Globus pallidus (tissue), 1 donor: ENCODE measurements around the gene GPR153.
A peak's percentile ranks its signal among the peaks of the same experiment; 100 is the strongest.

ENCODE experiments used
- DNase-seq: peaks from one replicate; pipeline ENCODE4 v3.0.0-alpha.2; 2015; ENCODE audit warnings: low spot score

GPR153 gene

GRCh38 chr1:6248161-6248776 lies 12.6 kb downstream of the GPR153 start:
- DNase-seq, result no peak

GRCh38 chr1:6247651-6248050 lies 13.2 kb downstream of the GPR153 start:
- no peak for DNase-seq

GRCh38 chr1:6246497-6247467 lies 14.1 kb downstream of the GPR153 start:
- peak; percentile 58 for DNase-seq

GRCh38 chr1:6245869-6246496 lies 14.9 kb downstream of the GPR153 start:
- DNase-seq, result no peak

DNA sequence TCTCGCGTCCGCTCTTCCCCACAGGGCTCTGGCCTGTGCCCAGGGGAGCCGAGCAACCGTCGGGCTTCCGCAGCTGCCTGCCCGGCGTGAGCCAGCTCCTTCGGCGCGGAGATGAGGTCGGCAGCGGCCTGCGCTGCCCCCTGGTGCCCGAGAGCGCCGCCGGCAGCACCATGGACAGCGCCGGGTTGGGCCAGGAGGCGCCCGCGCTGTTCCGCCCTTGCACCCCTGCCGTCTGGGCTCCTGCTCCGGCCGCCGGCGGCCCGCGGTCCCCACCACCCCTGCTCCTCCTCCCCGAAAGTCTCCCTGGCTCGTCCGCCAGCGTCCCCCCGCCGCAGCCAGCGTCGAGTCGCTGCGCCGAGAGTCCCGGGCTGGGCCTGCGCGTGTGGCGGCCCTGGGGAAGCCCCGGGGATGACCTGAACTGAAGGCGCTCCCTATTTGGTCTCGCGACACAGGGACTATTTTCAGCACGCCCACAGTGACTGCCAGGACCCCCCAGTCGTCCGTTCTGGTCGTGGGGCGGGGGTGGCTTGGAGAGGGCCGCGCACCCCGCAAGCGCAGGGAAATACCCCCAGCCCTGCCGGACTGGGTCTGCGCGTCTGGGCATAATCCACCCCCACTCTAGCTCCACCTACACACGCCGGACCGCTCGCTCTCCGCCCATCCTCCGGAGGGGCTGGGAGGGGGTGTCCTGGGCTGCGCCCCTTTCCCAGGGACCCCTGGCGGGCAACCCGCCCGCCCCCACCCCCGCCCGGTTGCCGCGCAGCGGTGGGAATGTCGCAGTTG lies 15.6 kb downstream of the GPR153 start:
- peak; percentile 62 for DNase-seq

- DNase-seq, result no peak
These were observed 16.4 kb downstream of the GPR153 start for GRCh38 chr1:6244401-6245049.

- DNase-seq, result no peak
These were observed 16.9 kb downstream of the GPR153 start, which contains the start of gene HES3 for GRCh38 chr1:6243993-6244392. TSS of gene HES3 (plus strand) at chr1:6244179. CDS start at chr1:6244366, 187 bp downstream.

GRCh38 chr1:6243053-6243834 lies 17.7 kb downstream of the GPR153 start:
- DNase-seq, result no peak

DNA sequence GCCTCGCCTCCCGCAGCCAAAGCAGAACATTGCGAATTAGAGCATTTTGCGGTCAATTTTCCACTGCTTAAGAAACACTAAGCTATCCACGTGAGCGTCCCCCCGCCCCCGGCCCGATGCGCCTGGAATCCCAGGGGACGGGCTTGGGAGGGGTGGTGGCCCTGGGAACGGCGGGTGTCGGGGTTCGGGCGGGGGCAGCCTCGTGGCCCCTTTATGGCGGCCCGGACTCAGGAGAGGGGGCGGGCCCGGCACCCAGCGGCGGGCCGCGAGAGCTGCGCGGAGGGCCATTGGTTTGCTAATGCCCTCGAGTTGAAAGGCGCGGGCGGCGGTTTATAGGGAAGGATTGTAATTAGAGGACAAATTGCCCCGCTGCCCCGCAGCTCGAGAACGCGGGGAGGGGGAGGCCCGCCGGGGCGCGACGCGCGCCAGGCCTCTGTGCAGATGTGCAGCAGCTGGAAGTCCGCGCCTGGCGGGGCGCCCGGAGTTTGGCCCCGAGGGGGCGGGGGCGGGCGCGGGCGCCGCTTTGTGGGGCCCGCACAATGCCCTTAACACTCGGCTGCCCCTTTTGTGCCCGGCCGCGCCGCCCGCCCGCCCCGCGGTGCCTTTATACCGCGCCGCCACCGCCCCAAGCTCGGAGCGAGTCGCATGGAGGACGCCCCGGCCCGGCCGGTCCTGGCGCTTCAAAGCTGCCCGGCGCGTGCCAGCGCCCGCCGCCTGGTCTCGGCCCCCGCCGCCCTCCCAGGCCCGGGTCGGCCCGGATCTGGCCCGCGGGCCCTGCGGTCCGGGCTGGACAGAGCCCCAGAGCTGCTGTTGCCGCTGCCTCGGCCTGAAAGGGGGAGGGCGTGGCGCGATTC lies 18.8 kb downstream of the GPR153 start:
- DNase-seq, result no peak

DNA sequence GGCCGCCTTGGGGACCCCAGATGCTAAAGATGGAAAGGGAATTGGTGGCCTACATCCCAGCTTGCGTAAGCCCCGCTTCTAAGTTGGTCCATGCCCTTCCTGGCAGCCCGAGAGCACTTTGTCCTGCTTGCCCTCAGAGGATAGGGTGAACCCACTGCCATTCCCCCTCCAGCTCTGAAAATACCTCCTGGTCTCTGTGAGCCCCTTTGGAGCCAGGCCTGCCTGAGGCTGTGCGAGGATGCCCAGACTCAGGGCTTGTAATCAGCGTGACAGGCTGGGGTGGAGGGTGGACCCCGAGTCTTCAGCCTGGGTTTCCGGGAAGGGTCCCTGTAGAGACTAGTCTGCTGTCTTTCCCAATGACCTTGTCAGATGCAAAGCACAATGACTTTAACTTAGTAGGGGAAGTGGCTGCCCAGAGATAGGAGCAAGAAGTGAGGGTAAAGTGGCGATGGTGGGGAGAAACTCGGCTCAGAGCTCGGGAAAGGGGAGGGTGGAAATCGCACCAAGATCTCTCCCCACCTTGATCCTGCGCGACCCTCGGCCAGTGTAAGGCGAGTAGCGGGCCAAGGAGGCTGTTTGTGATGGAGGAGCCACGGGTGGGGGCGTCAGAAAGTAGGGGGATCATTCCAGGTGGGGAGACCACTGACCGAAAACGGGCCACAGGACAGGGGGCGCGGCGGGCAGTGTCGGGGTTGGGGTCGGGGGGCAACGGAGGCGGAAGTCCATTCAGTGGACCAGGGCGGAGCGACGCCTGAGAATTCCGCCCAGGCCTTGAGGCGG lies 19.6 kb downstream of the GPR153 start:
- DNase-seq, result no peak

DNA sequence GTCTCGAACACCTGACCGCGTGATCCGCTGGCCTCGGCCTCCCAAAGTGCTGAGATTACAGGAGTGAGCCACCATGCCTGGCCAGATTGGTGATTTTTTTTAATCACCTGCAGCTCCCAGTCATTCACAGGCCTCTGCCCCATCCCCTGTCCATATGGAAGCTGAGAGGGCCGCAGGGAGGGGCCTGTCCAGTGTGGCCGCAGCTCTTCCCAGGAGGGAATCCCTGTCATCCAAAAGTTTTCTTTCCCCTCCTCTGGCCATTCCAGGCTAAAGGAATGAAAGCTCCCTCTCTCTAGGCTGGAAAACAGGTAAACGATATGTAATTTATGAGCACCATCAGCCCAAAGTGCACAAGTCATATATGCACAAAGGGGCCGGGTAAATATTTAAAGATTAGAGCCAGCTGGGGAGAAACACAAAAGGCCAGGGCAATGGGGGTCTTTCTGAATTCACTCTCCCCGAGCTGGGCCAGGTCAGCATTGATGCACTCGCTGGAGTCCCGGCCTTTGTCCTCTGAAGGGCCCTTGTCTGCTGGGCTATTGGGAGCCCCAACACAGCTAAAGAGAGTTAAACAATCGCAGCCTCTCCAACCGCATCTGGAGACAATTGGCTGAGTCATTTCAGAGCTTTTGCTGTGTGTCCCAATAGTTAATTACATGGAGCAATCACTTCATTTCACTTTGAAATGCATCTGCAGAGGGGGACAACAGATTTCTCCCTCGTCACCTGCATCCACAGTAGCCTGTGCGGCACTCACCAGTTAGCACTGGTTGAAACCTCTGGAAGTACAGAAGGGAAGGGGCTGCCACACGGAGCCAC lies 20.7 kb downstream of the GPR153 start:
- no peak for DNase-seq

DNA sequence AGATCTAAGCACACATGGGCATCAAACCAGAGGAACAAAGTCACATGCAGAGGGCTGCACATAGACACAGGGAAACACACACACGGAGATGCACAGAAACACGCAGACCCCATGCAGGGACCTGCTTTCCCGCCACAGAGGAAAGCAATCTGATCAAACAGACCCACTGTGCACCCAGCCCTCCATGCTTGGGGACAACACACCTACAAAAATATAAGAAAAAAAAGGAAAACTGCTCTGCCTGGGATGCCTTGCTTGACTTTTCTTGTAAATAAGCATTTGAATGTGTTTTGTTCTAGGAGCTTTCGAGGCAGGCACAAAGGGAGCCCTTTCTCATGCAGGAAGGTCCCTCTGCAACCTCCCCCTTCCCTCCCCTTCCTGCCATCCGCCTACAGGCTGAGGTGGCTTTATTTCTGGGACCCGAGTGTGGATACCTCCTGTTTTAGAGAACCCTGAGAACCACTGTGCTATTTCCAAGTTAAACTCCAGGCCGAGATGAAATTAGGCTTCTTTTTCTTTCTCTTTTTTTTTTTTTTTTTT lies 21.6 kb downstream of the GPR153 start:
- DNase-seq, result no peak

- DNase-seq, result no peak
These were observed 23.8 kb downstream of the GPR153 start for GRCh38 chr1:6237093-6237492.

DNA sequence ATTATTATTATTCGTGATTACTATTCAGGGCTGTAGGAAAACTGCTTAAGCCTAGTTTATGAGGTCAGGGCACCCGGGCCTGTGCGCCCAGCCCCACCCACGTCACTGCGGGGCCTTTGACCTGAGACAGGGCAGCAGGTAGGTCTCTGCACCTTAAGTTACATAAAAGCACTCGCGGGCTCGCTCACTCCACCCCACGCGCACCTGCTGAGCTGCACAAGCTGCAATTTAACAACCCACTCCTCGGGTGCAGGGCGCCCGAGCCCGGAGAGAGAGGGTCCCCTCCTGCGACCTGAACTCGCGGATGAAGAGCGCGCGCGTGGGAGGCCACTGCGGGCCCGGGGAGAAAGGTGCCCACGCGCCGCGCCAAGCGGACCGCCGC lies 25.6 kb downstream of the GPR153 start:
- no peak for DNase-seq

GRCh38 chr1:6234502-6235295 lies 26.2 kb downstream of the GPR153 start:
- DNase-seq, result no peak

DNA sequence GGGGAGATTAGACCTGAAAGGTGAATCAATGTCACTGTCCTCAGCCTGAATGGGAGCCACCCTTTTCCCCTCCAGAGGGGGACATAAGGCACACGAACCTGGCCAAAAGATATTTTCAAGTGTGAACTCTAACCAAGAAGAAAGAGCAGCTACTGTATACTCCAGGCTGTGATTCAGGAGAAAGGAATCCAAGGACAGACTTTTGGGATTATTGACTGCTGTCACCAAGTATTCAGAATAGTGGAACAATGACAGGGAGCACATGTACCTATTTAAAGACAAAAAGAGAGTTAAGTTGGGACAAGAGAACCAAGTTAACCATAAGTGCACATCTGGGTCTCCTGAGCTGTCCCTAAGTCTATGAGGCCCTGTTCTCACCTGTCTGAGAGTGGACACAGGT lies 27.5 kb downstream of the GPR153 start:
- DNase-seq, result no peak

- no peak for DNase-seq
These were observed 35.2 kb downstream of the GPR153 start for GRCh38 chr1:6225651-6226050.
